Stimulated activated CD8-positive, alpha-beta memory T cell treated with anti-CD3 and anti-CD28 coated beads, Interleukin-15, amount 100 ng/mL, for 1 hour (primary cell): ENCODE measurements around the gene PRM3.

ENCODE experiments used
- DNase-seq: peaks from one replicate; pipeline ENCODE4 v3.0.0-alpha.2; 2020; ENCODE audit warnings: low read depth

The PRM3 gene

DNA sequence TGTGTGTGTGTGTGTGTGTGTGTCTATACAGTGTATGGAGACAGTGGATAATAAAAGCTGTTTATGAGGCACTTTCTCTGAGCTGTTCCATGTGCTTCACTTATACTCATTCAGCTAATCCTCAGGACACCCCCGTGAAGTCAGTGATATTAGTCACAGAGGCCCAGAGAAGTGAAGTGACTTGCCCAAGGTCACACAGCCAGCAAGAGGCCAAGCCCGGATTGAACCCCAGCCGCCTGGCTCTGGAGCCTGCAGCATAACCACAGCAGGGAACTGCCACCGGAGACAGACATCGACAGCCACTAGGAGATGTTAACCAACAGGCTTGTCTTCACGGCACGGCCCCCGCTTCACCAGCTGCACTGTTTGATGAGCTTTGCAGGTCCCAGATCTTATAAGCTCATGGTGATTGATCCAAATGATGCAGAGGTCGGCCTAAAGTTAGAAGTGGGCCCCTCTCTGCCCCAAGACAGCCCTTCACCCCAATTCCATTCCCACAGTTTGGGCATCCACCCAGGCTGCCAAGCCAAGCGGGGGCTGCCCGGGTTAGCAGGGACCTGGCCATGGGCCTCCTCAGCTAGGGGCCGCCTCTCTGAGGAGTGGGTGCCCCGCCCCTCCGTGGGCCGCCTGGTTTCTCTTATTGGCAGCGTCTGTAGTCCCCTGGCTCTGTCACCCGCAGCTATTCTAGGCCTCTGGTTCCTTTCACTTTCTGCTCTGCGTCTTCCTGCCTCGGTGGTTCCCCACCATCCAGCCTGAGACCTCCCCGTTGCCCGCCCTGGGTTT lies 48.3 kb downstream of the PRM3 start:
- peak; percentile 43 for DNase-seq

DNA sequence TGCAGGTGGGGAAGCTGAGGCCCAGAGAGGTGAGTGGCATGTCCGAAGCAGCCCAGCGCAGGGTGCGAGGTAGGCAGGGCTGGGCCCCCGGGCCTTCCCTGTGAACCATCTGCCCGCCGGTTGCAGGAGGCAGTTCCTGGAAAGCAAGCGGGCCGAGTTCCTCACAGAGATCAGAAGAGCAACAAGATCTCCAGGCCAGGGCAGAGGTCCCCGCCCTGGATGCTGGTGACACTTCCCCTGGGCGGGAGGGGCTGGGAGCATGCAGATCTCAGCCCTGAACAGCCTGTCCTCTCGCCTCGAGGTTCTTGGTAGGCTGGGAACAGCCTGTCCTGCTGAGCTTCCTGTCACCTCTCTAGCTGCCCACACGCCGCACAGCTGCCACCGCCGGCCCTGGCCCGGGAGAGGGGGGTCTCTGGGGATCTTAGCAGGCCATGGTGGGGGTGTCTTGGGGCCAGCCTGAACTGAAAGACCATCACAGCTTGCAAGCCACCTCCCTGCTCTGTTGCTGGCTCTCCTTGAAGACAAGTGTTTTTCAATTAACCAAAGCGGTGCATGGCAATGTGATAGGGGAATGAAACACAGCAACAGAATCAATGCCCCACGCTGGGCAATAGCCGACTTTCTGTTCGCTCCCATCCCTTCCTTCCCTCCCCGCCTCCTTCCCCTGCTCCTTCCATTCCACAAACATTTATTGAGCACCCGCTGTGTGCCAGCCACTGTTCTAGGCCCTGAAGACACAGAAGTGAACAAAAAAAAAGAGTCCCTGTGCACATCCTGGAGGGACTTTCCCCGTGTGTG lies 49.1 kb downstream of the PRM3 start:
- peak; percentile 34 for DNase-seq
